Neural progenitor cell (in vitro differentiated cells): Measurements from ENCODE around the gene CBLB.

ENCODE experiments used
- CTCF ChIP-seq: fragments of 200-600 bp; sonication (generic); IDR thresholded peaks from 2 replicates; pipeline ENCODE4 v1.5.1; 2017; ENCODE audit warnings: antibody characterized with exemption, mild to moderate bottlenecking
- EZH2 ChIP-seq: fragments of 200-600 bp; sonication (generic); IDR thresholded peaks from 2 replicates; pipeline ENCODE4 v1.6.1; 2017; ENCODE audit warnings: antibody characterized with exemption, mild to moderate bottlenecking, moderate library complexity
- EZH2phosphoT487 ChIP-seq: fragments of 200-600 bp; sonication (generic); IDR thresholded peaks from 2 replicates; pipeline ENCODE4 v1.6.1; 2017; ENCODE audit warnings: antibody characterized with exemption

- TF ChIP-seq CTCF (no peak), EZH2 (no peak), EZH2phosphoT487 (no peak)
Measured at GRCh38 chr3:105752791-105753415, 115.9 kb downstream of the CBLB start.
